ENCODE measurements around the gene PHAF1.

- no peak for TF ChIP-seq ZNF776 (CRISPR knock-in tag; IDR thresholded peaks at IDR 0.05)
- no peak for TF ChIP-seq MLXIP (CRISPR knock-in tag; IDR thresholded peaks at IDR 0.05; ENCODE audit: borderline replicate concordance)
- no peak for TF ChIP-seq ZBTB2 (CRISPR knock-in tag; IDR thresholded peaks at IDR 0.05; ENCODE audit: low read depth)
- TF ChIP-seq CTCF (CRISPR knock-in tag; IDR thresholded peaks at IDR 0.05), result no peak
- no peak for TF ChIP-seq ZSCAN22 (CRISPR knock-in tag; IDR thresholded peaks at IDR 0.05)
- TF ChIP-seq BORCS8-MEF2B (CRISPR knock-in tag; IDR thresholded peaks at IDR 0.05), result no peak
- 0 out of 4 replicates have a peak, but pooled peaks of 1 of the 2 experiments have one; percentile 33 for TF ChIP-seq POLR2A (IDR thresholded peaks at IDR 0.05; ENCODE audit: insufficient read depth in 1 of 2, low read depth in 2 of 2, low read length in 2 of 2)
These were observed 35.2 kb downstream of the PHAF1 start for GRCh38 chr16:67144943-67145342.

Data from HepG2 (cell line).